GM20000 (cell line): Measurements from ENCODE around the gene ATG4C.
"Not testable (repeated sequence)": the region's sequence is repeated elsewhere in the genome, so short reads cannot be mapped to it uniquely, and the experiment has no call there.

ENCODE experiments used
- DNase-seq: peaks from one replicate; pipeline ENCODE4 v3.0.0; 2012; ENCODE audit warnings: low spot score
- TF ChIP-seq, protein P1 (sequence below): IDR thresholded peaks from 2 replicates; pipeline ENCODE4 v1.5.1; 2012; ENCODE audit warnings: mild to moderate bottlenecking, control low read depth; ENCODE audit errors: extremely low read depth, missing control alignments

The ATG4C gene, protein sequence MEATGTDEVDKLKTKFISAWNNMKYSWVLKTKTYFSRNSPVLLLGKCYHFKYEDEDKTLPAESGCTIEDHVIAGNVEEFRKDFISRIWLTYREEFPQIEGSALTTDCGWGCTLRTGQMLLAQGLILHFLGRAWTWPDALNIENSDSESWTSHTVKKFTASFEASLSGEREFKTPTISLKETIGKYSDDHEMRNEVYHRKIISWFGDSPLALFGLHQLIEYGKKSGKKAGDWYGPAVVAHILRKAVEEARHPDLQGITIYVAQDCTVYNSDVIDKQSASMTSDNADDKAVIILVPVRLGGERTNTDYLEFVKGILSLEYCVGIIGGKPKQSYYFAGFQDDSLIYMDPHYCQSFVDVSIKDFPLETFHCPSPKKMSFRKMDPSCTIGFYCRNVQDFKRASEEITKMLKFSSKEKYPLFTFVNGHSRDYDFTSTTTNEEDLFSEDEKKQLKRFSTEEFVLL

DNA sequence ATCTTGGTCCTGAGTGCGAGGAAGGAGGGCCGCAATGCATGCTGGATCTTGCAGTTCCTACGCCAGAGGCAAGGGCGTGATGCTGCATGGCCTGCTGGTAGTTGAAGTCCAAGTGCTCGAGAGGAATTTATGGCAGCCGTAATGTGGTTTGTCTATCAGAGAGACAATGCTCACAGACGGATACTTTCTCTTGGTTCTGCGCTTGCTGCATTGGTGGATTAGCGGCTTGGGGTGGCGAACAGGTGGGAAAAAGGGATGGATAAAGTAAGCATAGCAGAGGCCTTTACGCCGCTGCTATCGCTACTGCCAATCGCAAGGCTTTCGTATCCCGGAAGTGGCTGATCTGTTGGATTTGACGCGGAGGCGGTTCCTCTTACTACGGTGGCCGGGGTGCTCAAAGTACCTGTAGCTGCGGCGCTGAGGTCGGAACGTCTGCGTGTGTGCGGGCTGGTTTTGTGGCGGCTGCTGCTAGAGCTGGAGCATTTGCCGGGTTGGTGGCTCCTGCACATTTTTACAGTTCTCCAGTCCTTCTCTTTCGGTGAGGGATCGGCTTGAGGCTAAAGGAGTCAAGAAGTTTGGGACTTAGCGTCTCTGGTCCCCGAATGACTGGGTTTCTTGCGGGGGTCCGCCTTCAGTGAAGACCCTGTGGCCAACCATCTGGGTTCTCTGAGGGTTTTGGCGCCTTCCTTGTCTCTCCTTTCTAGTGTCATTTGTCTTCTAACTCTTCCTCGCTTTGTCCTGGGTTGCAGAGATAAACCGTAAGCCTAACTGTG lies at the start of gene ATG4C:
ATG4C (plus strand) TSS at position 397 of the 773 bp plus-strand sequence. CDS start 19,655 bp downstream, outside the sequence.
- TF ChIP-seq, protein P1, sequence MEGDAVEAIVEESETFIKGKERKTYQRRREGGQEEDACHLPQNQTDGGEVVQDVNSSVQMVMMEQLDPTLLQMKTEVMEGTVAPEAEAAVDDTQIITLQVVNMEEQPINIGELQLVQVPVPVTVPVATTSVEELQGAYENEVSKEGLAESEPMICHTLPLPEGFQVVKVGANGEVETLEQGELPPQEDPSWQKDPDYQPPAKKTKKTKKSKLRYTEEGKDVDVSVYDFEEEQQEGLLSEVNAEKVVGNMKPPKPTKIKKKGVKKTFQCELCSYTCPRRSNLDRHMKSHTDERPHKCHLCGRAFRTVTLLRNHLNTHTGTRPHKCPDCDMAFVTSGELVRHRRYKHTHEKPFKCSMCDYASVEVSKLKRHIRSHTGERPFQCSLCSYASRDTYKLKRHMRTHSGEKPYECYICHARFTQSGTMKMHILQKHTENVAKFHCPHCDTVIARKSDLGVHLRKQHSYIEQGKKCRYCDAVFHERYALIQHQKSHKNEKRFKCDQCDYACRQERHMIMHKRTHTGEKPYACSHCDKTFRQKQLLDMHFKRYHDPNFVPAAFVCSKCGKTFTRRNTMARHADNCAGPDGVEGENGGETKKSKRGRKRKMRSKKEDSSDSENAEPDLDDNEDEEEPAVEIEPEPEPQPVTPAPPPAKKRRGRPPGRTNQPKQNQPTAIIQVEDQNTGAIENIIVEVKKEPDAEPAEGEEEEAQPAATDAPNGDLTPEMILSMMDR: no peak

DNA sequence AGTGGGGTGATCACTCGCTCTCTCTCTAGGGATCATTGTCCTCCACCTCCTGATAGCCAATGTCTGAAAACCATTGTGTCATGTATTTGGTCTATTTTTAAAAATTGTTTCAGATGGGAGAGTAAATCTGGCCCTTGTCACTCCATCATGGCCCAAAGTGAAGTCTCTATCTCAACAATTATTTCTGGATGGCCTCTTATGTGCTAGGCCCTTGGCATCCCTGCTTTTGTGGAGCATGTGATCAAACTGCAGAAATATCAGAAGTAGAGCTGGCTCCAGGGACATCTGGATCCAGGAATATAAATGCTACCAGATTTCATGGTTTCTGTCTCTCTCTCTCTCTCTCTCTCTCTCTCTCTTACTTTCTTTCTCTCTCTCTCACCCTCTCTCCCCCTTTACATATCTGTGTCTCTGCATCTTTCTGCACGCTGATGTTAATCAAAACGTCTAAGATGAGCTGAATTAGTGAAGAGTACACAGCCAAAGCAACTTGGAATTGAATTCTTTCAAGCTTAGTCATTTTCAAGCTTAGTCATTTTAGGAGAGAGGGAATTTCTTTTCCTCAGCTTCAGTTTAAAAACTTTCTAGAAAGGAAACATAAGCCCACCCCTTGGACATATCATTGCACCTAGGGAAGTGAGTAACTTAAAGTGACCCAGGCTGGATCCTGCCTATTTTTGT lies 48.3 kb upstream of the ATG4C start:
- TF ChIP-seq, protein P1: no peak
- no peak for DNase-seq

More for the DNA sequence above, at the start of gene ATG4C:
- peak; percentile 90 for DNase-seq

DNA sequence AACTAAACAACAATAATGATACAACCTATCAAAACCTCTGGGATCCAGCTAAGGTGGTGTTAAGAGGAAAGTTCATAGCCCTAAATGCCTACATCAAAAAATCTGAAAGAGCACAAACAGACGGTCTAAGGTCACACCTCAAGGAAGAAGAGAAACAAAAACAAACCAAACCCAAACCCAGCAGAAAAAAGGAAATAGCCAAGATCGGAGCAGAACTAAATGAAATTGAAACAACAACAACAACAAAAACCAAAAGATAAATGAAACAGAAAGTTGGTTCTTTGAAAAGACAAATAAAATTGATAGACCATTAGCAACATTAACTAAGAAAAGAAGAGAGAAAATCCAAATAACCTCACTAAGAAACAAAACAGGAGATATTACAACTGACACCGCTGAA lies 43.2 kb upstream of the ATG4C start:
- not testable (repeated sequence) for DNase-seq

DNA sequence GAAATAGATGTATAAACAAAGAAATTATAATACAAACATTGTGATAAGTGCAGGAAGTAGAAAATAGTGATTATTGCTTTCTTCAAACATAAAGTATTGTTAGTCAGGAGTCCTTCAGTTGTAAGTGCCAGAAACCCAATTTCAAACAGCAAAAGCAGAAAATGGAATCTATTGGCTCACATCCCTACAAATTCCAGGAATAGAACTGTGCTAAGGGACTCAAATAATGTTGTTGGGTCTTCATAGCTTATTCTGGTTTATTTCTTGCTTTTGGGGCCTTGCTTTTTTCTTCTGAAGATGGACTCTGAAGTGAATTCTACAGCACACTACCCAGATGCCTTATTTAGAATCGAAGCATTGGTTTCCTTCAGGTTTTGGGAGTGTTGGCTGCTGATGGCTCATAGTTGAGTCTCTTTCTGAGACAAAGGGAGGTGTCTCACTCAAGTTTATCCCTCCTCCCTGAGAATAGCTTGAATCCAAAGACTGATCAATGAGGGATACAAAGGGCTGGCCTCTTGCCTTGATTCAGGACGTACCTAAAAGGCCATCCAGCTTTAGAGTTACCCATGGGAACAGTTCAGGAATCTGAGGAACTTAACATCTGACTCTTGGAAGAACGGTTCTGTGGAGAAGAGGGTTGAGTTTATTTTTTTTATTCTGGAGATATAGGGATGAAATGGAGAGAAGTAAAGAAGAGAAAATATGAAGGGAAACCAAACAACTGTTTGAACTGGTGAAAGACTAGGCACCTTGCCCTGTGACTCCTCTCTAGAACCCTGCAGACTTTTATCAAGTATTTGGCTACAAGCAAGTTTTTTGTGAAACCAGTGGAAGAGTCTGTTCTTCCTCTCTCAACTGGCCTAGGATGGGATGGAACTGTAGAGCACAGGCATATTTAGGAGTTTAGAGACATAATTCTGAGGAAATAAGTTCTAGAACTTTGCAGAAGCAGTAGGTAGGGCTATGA lies 39.0 kb upstream of the ATG4C start:
- DNase-seq: no peak
- TF ChIP-seq, protein P1: no peak

DNA sequence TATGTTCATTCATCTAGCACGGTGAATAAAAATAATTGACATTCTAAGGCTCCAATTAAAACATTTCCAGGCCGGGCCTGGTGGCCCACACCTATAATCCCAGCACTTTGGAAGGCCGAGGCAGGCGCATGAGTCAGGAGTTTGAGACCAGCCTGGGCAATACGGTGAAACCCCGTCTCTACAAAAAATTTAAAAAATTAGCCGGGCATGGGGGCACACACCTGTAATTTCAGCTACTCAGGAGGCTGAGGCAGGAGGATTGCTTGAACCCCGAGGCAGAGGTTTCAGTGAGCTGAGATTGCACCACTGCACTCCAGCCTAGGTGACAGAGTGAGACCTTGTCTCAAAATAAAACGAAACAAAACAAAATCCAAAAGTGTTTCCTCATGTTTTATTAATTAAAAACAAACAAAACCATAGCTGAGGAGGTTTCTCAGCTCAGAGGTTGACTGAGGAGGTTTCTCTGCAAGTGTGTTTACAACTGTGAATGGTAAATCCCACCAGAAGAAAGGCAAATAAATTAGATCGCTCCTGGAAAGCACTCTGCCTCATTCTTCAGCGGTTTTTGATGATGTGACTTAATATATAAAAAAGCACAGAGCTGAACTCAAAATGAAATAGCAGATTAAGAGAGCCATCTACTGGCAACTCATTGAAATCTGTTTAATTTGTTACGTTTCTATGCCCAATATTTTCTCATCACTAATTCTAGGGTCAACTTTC lies 37.7 kb upstream of the ATG4C start:
- TF ChIP-seq, protein P1: no peak
- peak; percentile 68 for DNase-seq

DNA sequence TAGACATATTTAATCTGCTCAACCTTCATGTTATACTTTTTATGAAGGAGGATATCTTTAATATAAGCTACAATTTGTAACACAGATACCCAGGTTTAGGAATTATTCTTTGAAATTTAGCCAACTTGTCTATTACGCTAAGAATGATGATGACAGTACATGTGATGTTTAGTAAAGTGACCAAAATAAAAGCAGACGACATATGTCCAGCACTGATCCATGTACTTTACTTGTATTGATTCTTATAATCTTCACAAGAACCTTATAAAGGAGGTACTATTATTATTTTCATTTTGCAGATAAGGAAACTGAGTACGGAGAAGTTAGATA lies 37.2 kb upstream of the ATG4C start:
- TF ChIP-seq, protein P1: no peak
- no peak for DNase-seq
